ENCODE data around the gene ZNF341. TPM values are rescaled to one million over a fixed set of nuclear protein-coding genes. Genes with fewer than 3 reads are reported as not detected.

Gene ZNF341
- total RNA-seq, 1 donor from 2014 or later: 1.8 TPM

- intact Hi-C loops (cut with micrococcal nuclease): no loop called here
These were observed 20.4 kb upstream of the ZNF341 start for GRCh38 chr20:33711446-33711738.

GRCh38 chr20:33713865-33714367, 17.9 kb upstream of the ZNF341 start:
- intact Hi-C loops (cut with micrococcal nuclease): no loop called here
- no peak for TF ChIP-seq CTCF (IDR thresholded peaks at IDR 0.05; ENCODE audit: borderline replicate concordance)
- H3K36me3 ChIP-seq: peaks cover 41% of the 10 kb centered on the region
- no peak overlapping the region for H3K27ac ChIP-seq (replicated peaks)
- H3K27me3 ChIP-seq (ENCODE audit: low read depth): no peaks in the 10 kb centered on the region
- H3K9me3 ChIP-seq (replicated peaks): no peaks in the 10 kb centered on the region
- peaks cover 3% of the 10 kb centered on the region for H3K4me1 ChIP-seq
- H3K4me3 ChIP-seq: no peak overlapping the region
- DNase-seq: no peak

More at GRCh38 chr20:33711446-33711738, 20.4 kb upstream of the ZNF341 start:
- no peak for TF ChIP-seq CTCF (IDR thresholded peaks at IDR 0.05; ENCODE audit: borderline replicate concordance)
- Histone ChIP-seq H3K4me1 (no peaks in the 10 kb centered on the region), H3K9me3 (replicated peaks) (no peaks in the 10 kb centered on the region), H3K4me3 (no peak overlapping the region), H3K27me3 (ENCODE audit: low read depth) (no peaks in the 10 kb centered on the region), H3K36me3 (peaks cover 59% of the 10 kb centered on the region), H3K27ac (replicated peaks) (no peak overlapping the region)
- no peak for DNase-seq

GRCh38 chr20:33716498-33716897, 15.3 kb upstream of the ZNF341 start:
- Histone ChIP-seq H3K27ac (replicated peaks) (no peak overlapping the region), H3K27me3 (ENCODE audit: low read depth) (no peaks in the 10 kb centered on the region), H3K4me3 (no peak overlapping the region), H3K36me3 (peaks cover 29% of the 10 kb centered on the region), H3K4me1 (peaks cover 20% of the 10 kb centered on the region), H3K9me3 (replicated peaks) (no peaks in the 10 kb centered on the region)
- no peak for DNase-seq
- intact Hi-C loops (cut with micrococcal nuclease): no loop called here
- TF ChIP-seq CTCF (IDR thresholded peaks at IDR 0.05; ENCODE audit: borderline replicate concordance): no peak

GRCh38 chr20:33719277-33719988, 12.4 kb upstream of the ZNF341 start:
- intact Hi-C loops (cut with micrococcal nuclease): no loop called here
- peak overlapping the region; percentile 79 for H3K4me3 ChIP-seq
- H3K4me1 ChIP-seq: peaks cover 20% of the 10 kb centered on the region
- DNase-seq: no peak
- TF ChIP-seq CTCF (IDR thresholded peaks at IDR 0.05; ENCODE audit: borderline replicate concordance): no peak
- peaks cover 1% of the 10 kb centered on the region for H3K36me3 ChIP-seq
- H3K27me3 ChIP-seq (ENCODE audit: low read depth): no peaks in the 10 kb centered on the region
- no peaks in the 10 kb centered on the region for H3K9me3 ChIP-seq (replicated peaks)
- peak overlapping the region; percentile 79 for H3K27ac ChIP-seq (replicated peaks)

GRCh38 chr20:33719989-33720709, 11.6 kb upstream of the ZNF341 start, which contains the start of gene PXMP4:
TSS of gene PXMP4 (minus strand) at chr20:33720310. CDS start at chr20:33720207, 103 bp downstream.
- Histone ChIP-seq H3K27me3 (ENCODE audit: low read depth) (no peaks in the 10 kb centered on the region), H3K36me3 (no peaks in the 10 kb centered on the region), H3K4me3 (peak within 1 kb of the TSS; percentile 79), H3K9me3 (replicated peaks) (no peaks in the 10 kb centered on the region), H3K4me1 (peaks cover 20% of the 10 kb centered on the region), H3K27ac (replicated peaks) (peak within 1 kb of the TSS; percentile 79)
- peak; percentile 89 for DNase-seq
- no peak for TF ChIP-seq CTCF (IDR thresholded peaks at IDR 0.05; ENCODE audit: borderline replicate concordance)
- intact Hi-C loops (cut with micrococcal nuclease): no loop called here
